SK-N-SH (cell line): ENCODE data around the gene ZNF775. TPM values are rescaled to one million over a fixed set of nuclear protein-coding genes. Genes with fewer than 3 reads are reported as not detected.

Source experiments
- CTCF ChIA-PET: fragments of 300-600, 350-600 bp; formaldehyde crosslinking; extraction: SDS; loops from one replicate; lab custom pipeline; 2021; lab: Yijun Ruan, JAX
- POLR2A ChIA-PET: fragments of 350-600 bp; sonication (Branson Sonifier 250); formaldehyde crosslinking; extraction: SDS; loops from one replicate; lab custom pipeline; 2020; ENCODE audit warnings: antibody characterized with exemption, inconsistent platforms; lab: Yijun Ruan, JAX
- DNase-seq: peaks from one replicate; pipeline ENCODE4 v3.0.0; 2012
- H2AFZ ChIP-seq: fragments of 200-600 bp; sonication (generic); 2 replicates; pipeline ENCODE4 v1.8.1; 2016; ENCODE audit warnings: antibody characterized with exemption, mild to moderate bottlenecking, low read depth
- H3F3A ChIP-seq: fragments of 200-600 bp; sonication (generic); replicated peaks from 2 replicates; pipeline ENCODE3; 2016; ENCODE audit warnings: antibody characterized with exemption, mild to moderate bottlenecking; ENCODE audit not compliant: insufficient read depth
- H3K27ac ChIP-seq, 2 experiments: fragments of 200-500 bp in 1 of 2; fragments of 200-600 bp in 1 of 2; sonication (Bioruptor generic) in 1 of 2; sonication (generic), shearing (Covaris generic) in 1 of 2; 2 replicates each; pipeline versions ENCODE4 v1.5.1 to v1.6.1; 2014 to 2016; ENCODE audit warnings: low read depth in 2 of 2, inconsistent platforms in 1 of 2, low read length in 1 of 2, mild to moderate bottlenecking in 1 of 2, mixed read lengths in 1 of 2
- H3K27me3 ChIP-seq: fragments of 200-600 bp; sonication (generic), shearing (Covaris generic); 2 replicates; pipeline ENCODE4 v1.6.1; 2016; ENCODE audit warnings: mixed run types; ENCODE audit not compliant: insufficient read depth
- H3K36me3 ChIP-seq, 2 experiments: fragments of 200-500 bp in 1 of 2; fragments of 200-600 bp in 1 of 2; sonication (Bioruptor generic) in 1 of 2; sonication (generic) in 1 of 2; replicated peaks in 1 of 2; 2 replicates each; pipeline versions ENCODE3 to v1.5.1; 2014 to 2016; ENCODE audit warnings: low read length in 1 of 2, mild to moderate bottlenecking in 1 of 2; ENCODE audit not compliant: insufficient read depth in 2 of 2, control insufficient read depth in 1 of 2
- H3K4me1 ChIP-seq, 2 experiments: fragments of 200-500 bp in 1 of 2; fragments of 200-600 bp in 1 of 2; sonication (Bioruptor generic) in 1 of 2; sonication (generic), shearing (Covaris generic) in 1 of 2; 2 replicates each; pipeline versions ENCODE4 v1.5.1 to v1.6.1; 2014 to 2016; ENCODE audit warnings: low read depth in 1 of 2, low read length in 1 of 2, mixed run types in 1 of 2; ENCODE audit not compliant: insufficient read depth in 2 of 2, control insufficient read depth in 1 of 2
- H3K4me2 ChIP-seq: fragments of 200-600 bp; sonication (generic), shearing (Covaris generic); 2 replicates; pipeline ENCODE4 v1.6.1; 2017; ENCODE audit warnings: mixed run types
- H3K4me3 ChIP-seq, 2 experiments: fragments of 200-500 bp in 1 of 2; fragments of 200-600 bp in 1 of 2; sonication (Bioruptor generic) in 1 of 2; sonication (generic), shearing (Covaris generic) in 1 of 2; 2 replicates each; pipeline versions ENCODE4 v1.5.1 to v1.8.1; 2014 to 2016; ENCODE audit warnings: low read depth in 2 of 2, inconsistent platforms in 1 of 2, low read length in 1 of 2, mild to moderate bottlenecking in 1 of 2, mixed read lengths in 1 of 2, moderate library complexity in 1 of 2
- H3K79me2 ChIP-seq: fragments of 200-600 bp; sonication (generic); 2 replicates; pipeline ENCODE4 v1.8.1; 2017; ENCODE audit warnings: mild to moderate bottlenecking; ENCODE audit not compliant: insufficient read depth
- H3K9ac ChIP-seq: fragments of 200-600 bp; sonication (generic); 2 replicates; pipeline ENCODE4 v1.6.1; 2017; ENCODE audit warnings: mixed run types
- H3K9me2 ChIP-seq: fragments of 200-600 bp; sonication (generic); 2 replicates; pipeline ENCODE4 v1.6.1; 2017; ENCODE audit warnings: mixed run types
- H3K9me3 ChIP-seq: fragments of 200-600 bp; sonication (generic); 2 replicates; pipeline ENCODE4 v1.6.1; 2017; ENCODE audit warnings: mixed run types, mild to moderate bottlenecking, moderate library complexity
- H4K20me1 ChIP-seq: fragments of 200-600 bp; sonication (generic); 2 replicates; pipeline ENCODE4 v1.6.1; 2017; ENCODE audit warnings: mild to moderate bottlenecking, mixed run types; ENCODE audit not compliant: insufficient read depth
- ELF1 ChIP-seq: IDR thresholded peaks from 2 replicates; pipeline ENCODE4 v1.4.0; 2012
- FOSL2 ChIP-seq: IDR thresholded peaks from 2 replicates; pipeline ENCODE4 v1.4.0; 2012; ENCODE audit warnings: low read depth, mild to moderate bottlenecking, moderate library complexity, borderline replicate concordance
- GABPA ChIP-seq: IDR thresholded peaks from 2 replicates; pipeline ENCODE4 v1.4.0; 2012; ENCODE audit warnings: low read depth, mild to moderate bottlenecking
- JUND ChIP-seq: IDR thresholded peaks from 2 replicates; pipeline ENCODE4 v1.4.0; 2012
- MAX ChIP-seq: IDR thresholded peaks from 2 replicates; pipeline ENCODE4 v1.4.0; 2012; ENCODE audit warnings: low read depth
- NFIC ChIP-seq: IDR thresholded peaks from 2 replicates; pipeline ENCODE4 v1.4.0; 2012; ENCODE audit warnings: borderline replicate concordance
- POLR2AphosphoS5 ChIP-seq: IDR thresholded peaks from 2 replicates; pipeline ENCODE4 v1.6.1; 2012; ENCODE audit warnings: low read depth, low read length
- RCOR1 ChIP-seq: fragments of 150-350 bp; IDR thresholded peaks from 2 replicates; pipeline ENCODE4 v1.6.1; 2017; ENCODE audit warnings: antibody characterized with exemption, low read length
- RXRA ChIP-seq: IDR thresholded peaks from 2 replicates; pipeline ENCODE4 v1.4.0; 2012; ENCODE audit warnings: low read depth, mild to moderate bottlenecking, borderline replicate concordance
- SMC3 ChIP-seq: IDR thresholded peaks from 2 replicates; pipeline ENCODE4 v1.6.1; 2012; ENCODE audit warnings: low read depth, low read length, improper control_type of control experiment
- TAF1 ChIP-seq: IDR thresholded peaks from 2 replicates; pipeline ENCODE4 v1.6.1; 2012; ENCODE audit warnings: low read depth, mild to moderate bottlenecking, low read length, moderate library complexity, borderline replicate concordance
- TCF12 ChIP-seq: IDR thresholded peaks from 2 replicates; pipeline ENCODE4 v1.4.0; 2012
- USF2 ChIP-seq: fragments of 150-350 bp; IDR thresholded peaks from 2 replicates; pipeline ENCODE4 v1.6.1; 2017; ENCODE audit warnings: antibody characterized with exemption, low read length, low read depth, borderline replicate concordance
- YY1 ChIP-seq: IDR thresholded peaks from 2 replicates; pipeline ENCODE4 v1.4.0; 2012; ENCODE audit warnings: low read depth, mild to moderate bottlenecking
- WGBS: methylation state at CpG from one replicate; pipeline ENCODE4 v1.1.6; 2017; ENCODE audit warnings: low lambda C conversion rate; 5-methylcytosine and 5-hydroxymethylcytosine counted together
- polyA plus RNA-seq, 3 experiments: library from polyadenylated mRNA; depleted of rRNA; stranded (reverse); fragments of >200 nt; gene quantifications; 2 replicates each; pipeline ENCODE4 v1.2.3, GENCODE V29; 2012
- TF ChIP-seq, protein P1 (sequence below): fragments of 150-350 bp; IDR thresholded peaks from 2 replicates; pipeline ENCODE4 v1.6.1; 2016; ENCODE audit warnings: mild to moderate bottlenecking, low read depth, low read length
- TF ChIP-seq, protein P2 (sequence below): IDR thresholded peaks from 2 replicates; pipeline ENCODE4 v1.4.0; 2012; ENCODE audit warnings: low read depth, borderline replicate concordance

The ZNF775 gene
- polyA plus RNA-seq, 1 of the 3 experiments (the other 2 are of a cell fraction): 5.0 TPM

DNA sequence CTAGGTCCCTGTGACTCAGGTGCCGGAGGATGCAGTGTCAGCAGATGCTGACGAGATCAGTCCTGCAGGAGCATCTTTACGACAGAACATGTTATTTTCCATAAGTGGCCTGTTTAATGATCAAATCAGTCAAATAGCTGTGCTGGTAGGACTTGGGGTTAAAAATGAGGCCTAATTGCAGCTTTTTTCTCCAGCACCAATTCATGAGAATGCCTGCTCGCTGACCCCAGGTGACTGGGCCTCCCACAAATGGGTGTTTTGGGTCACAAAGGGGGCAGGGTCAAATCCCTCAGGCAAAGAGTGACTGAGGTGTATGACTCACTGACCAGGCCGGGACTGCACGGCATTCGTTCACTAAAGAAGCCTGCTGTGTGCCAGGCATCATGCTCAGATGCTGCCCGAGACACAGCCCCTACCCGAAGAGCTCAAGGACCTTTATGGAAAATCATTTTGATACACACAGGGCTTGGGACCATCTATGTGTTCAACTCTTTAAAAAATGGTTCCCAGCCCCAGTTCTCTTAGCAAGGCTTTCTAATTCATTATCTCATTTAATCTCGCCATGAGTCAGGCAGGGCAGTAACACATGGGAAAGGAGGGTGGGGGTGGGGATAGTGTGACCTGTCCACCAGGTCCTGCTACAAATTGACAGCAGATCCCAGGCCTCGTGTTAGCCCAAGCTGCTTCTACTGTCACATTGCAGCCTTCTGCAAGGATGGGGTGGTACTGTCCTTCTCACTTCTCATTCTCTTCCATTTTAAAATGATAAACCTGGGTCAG is 21.1 kb downstream of the ZNF775 start (continued):
- TF ChIP-seq MAX (0 out of 2 replicates have a peak, but pooled peaks have one; percentile 11), GABPA (no peak), YY1 (no peak), JUND (peak; percentile 23; the same call in 1 of the 2 replicates), TAF1 (no peak), RXRA (0 out of 2 replicates have a peak, but pooled peaks have one; percentile 61), ELF1 (no peak), FOSL2 (peak; percentile 73), USF2 (no peak)

DNA sequence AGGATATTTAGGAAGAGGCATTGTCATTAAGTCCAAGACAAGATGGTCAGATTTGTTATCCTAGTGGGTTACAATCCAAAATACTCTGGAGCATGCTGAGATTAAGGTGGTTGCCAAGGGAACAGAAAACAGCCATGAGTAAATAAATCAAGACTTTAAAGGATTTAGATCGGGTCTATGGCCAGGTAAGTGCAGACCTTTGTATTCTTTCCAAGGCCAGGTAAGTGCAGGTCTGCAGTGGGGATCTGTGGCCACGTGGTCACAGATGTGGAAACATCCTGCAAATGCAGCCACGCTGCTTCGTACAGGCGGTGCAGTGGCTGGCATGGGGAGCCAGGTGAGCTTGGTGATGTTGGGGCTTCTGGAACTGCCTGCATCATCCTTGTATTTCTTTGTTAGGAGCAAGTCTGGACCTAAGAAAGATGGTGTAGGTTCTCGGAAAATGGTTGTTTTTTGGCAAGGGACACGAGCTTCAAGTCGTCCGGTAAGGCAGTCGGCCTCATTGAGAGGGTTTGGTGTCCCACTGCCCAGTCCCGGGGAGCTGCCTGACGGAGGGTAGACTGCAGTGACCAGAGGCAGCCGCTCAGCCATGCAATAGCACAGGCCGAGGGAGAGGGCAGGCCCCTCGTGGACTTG is 21.8 kb downstream of the ZNF775 start:
- CTCF ChIA-PET: interaction anchor here (0.6 to 1.9 kb wide), 7 partner anchors 11 to 480 kb away, joined by 3 to 5 read pairs (median 4); no protein-coding TSS in a partner anchor
- Histone ChIP-seq H3K79me2 (no peaks in the 10 kb centered on the region), H3F3A (peaks cover 9% of the 10 kb centered on the region), H2AFZ (no peak overlapping the region), H3K27me3 (no peaks in the 10 kb centered on the region), H3K27ac (peak overlapping the region in 1 of 2 experiments; percentile 49; a peak in 2 of 4 replicates), H3K4me2 (peak overlapping the region; percentile 58), H3K9me2 (no peaks in the 10 kb centered on the region), H3K4me3 (no peak overlapping the region), H3K9ac (no peak overlapping the region), H3K4me1 (peaks cover 15 to 35% of the 10 kb centered on the region in 2 experiments), H4K20me1 (no peaks in the 10 kb centered on the region), H3K36me3 (peaks cover 0 to 17% of the 10 kb centered on the region in 2 experiments), H3K9me3 (no peaks in the 10 kb centered on the region)
- POLR2A ChIA-PET: interaction anchor here (2.8 kb wide), 1 partner anchor 32 kb away, joined by 10 read pairs; the partner anchor contains the start of gene REPIN1
- no peak for DNase-seq
- TF ChIP-seq, protein P1, sequence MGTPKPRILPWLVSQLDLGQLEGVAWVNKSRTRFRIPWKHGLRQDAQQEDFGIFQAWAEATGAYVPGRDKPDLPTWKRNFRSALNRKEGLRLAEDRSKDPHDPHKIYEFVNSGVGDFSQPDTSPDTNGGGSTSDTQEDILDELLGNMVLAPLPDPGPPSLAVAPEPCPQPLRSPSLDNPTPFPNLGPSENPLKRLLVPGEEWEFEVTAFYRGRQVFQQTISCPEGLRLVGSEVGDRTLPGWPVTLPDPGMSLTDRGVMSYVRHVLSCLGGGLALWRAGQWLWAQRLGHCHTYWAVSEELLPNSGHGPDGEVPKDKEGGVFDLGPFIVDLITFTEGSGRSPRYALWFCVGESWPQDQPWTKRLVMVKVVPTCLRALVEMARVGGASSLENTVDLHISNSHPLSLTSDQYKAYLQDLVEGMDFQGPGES: no peak
- TF ChIP-seq NFIC: no peak
- TF ChIP-seq JUND: no peak
- TF ChIP-seq MAX: 0 out of 2 replicates have a peak, but pooled peaks have one; percentile 0
- TF ChIP-seq POLR2AphosphoS5: no peak
- no peak for TF ChIP-seq TCF12
- TF ChIP-seq, protein P2, sequence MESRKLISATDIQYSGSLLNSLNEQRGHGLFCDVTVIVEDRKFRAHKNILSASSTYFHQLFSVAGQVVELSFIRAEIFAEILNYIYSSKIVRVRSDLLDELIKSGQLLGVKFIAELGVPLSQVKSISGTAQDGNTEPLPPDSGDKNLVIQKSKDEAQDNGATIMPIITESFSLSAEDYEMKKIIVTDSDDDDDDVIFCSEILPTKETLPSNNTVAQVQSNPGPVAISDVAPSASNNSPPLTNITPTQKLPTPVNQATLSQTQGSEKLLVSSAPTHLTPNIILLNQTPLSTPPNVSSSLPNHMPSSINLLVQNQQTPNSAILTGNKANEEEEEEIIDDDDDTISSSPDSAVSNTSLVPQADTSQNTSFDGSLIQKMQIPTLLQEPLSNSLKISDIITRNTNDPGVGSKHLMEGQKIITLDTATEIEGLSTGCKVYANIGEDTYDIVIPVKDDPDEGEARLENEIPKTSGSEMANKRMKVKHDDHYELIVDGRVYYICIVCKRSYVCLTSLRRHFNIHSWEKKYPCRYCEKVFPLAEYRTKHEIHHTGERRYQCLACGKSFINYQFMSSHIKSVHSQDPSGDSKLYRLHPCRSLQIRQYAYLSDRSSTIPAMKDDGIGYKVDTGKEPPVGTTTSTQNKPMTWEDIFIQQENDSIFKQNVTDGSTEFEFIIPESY: no peak
- TF ChIP-seq SMC3: no peak
- TF ChIP-seq RCOR1: no peak
- WGBS: 91% methylated on average over 15 of the region's 15 CpGs
